HG02885 (cell line): ENCODE measurements around the gene RASSF6.
"Not testable (repeated sequence)": the region's sequence is repeated elsewhere in the genome, so short reads cannot be mapped to it uniquely, and the experiment has no call there.

Experiments used
- ATAC-seq: cut with Tn5 transposase; IDR thresholded peaks from one replicate; pipeline ENCODE4 v1.9.1; 2021; ENCODE audit warnings: mild to moderate bottlenecking; ENCODE audit not compliant: unreplicated experiment, poor library complexity

Gene RASSF6

GRCh38 chr4:73585345-73585744 lies 34.9 kb downstream of the RASSF6 start:
- no peak for ATAC-seq

- ATAC-seq, result no peak
Observed at GRCh38 chr4:73583666-73584065, 36.6 kb downstream of the RASSF6 start.

GRCh38 chr4:73577371-73577770 lies 42.9 kb downstream of the RASSF6 start:
- no peak for ATAC-seq

GRCh38 chr4:73576381-73576780 lies 43.9 kb downstream of the RASSF6 start:
- no peak for ATAC-seq

GRCh38 chr4:73575660-73576059 lies 44.6 kb downstream of the RASSF6 start:
- ATAC-seq, result peak; percentile 43

DNA sequence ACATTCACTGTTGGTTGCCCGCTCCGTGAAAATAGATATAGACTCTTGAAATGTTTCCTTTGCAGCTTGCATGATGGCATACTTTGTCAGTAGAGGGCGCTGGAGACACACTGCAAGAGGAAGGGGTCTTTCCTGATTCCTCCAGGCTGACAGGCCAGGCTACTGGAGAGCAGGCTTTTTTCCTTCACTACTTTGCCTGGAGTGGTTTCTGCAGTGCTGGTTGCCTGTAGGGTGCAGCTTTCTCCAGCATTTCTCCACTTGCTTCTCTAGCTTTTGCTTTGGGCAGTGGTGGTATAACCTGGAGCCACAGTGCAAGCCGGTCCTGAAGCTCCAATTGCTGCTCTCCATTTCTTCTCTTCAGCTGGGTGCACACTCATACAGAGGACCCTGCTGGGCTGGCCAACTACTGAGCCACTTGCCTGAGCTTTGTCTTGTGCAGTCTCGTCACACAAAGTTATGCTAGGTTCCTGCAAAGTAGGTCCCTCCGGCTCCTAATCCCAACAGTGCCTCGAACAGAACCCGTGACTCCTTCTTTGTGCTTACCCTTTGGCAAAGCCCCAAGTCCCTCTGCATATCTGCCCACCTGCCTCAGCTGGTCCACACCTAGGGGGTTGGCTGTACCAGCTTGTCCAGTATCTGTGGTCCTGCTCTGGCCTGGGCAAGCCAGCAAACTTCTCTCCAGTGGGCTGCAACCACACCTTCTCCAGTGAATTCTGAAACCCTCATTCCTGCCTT lies 46.3 kb downstream of the RASSF6 start:
- ATAC-seq, result peak; percentile 82

DNA sequence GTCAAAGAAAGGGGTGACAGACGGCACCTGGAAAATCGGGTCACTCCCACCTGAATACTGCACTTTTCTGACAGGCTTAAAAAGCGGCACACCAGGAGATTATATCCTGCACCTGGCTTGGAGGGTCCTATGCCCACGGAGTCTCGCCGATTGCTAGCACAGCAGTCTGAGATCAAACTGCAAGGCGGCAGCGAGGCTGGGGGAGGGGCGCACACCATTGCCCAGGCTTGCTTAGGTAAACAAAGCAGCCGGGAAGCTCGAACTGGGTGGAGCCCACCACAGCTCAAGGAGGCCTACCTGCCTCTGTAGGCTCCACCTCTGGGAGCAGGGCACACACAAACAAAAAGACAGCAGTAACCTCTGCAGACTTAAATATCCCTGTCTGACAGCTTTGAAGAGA lies 69.4 kb downstream of the RASSF6 start:
- ATAC-seq, result not testable (repeated sequence)

DNA sequence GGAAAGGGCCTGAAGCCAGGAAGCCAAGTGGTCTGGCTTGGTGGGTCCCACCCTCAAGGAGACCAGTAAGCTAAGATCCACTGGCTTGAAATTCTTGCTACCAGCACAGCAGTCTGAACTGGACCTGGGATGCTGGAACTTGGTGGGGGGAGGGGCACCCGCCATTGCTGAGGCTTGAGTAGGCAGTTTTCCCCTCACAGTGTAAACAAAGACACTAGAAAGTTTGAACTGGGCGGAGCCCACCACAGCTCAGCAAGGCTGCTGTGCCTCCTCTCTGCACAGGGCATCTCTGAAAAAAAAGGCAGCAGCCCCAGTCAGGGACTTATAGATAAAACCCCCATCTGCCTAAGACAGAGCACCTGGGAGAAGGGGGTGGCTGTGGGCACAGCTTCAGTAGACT lies 75.6 kb downstream of the RASSF6 start:
- ATAC-seq, result no peak

DNA sequence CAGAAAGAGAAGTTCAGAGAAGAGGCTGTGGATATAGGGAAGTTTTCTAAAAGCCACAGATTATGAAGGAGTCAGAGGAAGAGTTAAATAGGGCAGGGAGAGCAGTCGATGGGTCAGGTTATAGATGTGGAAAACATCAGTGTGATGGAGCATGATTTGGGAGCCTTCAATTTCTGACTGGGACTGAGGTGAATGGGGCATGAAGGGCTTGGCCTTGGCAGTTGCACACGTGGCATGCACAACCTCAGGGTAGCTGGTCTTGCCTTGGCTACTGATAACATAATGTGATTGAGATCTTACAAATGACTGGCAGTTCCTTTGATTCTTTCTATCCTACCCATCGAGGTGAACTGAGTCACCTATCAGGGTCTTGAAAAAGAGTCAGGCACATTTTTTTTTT lies 79.0 kb downstream of the RASSF6 start:
- ATAC-seq, result no peak

- ATAC-seq, result no peak
Observed at GRCh38 chr4:73540826-73541225, 79.4 kb downstream of the RASSF6 start.

DNA sequence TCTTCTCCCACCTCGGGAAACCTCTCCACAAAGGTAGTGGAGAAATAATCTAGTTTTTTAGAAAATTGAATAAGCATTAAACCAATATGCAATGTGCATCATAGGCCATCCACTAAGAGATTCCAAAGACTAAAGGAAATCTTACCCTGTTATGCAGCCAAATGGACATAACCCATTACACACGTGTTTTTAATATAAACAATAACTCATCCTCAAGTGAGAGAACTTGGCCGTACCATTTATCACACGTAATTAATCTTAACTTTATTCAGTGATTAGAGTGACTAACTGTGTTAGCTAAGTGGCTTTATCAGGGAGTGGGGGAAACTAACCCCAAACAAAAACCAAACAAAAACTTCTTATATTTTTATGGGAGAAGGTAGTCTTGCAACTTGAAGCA lies 80.8 kb downstream of the RASSF6 start:
- no peak for ATAC-seq

GRCh38 chr4:73538162-73538561 lies 82.1 kb downstream of the RASSF6 start:
- ATAC-seq, result peak; percentile 20

- ATAC-seq, result no peak
Observed at GRCh38 chr4:73533515-73534422, 86.5 kb downstream of the RASSF6 start.

- no peak for ATAC-seq
Observed at GRCh38 chr4:73528171-73528570, 92.1 kb downstream of the RASSF6 start.

GRCh38 chr4:73527196-73527595 lies 93.0 kb downstream of the RASSF6 start:
- ATAC-seq, result peak; percentile 57

DNA sequence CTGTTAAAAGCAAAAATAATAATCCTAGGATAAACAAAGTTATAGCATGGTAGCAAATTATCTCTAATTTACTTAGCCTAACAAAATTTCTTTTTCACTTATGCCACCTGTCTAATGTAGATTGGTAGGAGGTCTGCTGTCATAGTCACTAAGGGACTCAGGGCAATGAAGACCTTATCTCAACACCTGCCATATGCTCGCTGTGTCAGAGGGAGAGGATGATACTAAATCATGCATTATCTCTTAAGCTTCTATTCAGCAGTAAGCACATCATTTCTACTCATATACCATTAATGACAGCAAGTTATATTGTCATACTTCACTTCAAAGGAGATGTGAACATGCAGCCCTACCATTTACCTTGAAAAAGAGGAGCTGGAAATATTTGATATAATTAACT lies 94.6 kb downstream of the RASSF6 start:
- ATAC-seq, result no peak

- ATAC-seq, result no peak
Observed at GRCh38 chr4:73523126-73523525, 97.1 kb downstream of the RASSF6 start.
